DOHH2 (cell line): ENCODE measurements around the gene REEP1.

Experiments used
- EZH2phosphoT487 ChIP-seq: fragments of 200-600 bp; sonication (generic); IDR thresholded peaks from 2 replicates; pipeline ENCODE4 v1.6.1; 2017; ENCODE audit warnings: borderline replicate concordance, mild to moderate bottlenecking, antibody characterized with exemption, low read length, moderate library complexity, mixed read lengths
- TF ChIP-seq, protein P1 (sequence below): fragments of 200-600 bp; sonication (generic); IDR thresholded peaks from one replicate; pipeline ENCODE4 v1.5.1; 2014; ENCODE audit warnings: antibody characterized with exemption, mild to moderate bottlenecking, low read depth, low read length; ENCODE audit not compliant: poor library complexity, severe bottlenecking

- TF ChIP-seq, protein P1, sequence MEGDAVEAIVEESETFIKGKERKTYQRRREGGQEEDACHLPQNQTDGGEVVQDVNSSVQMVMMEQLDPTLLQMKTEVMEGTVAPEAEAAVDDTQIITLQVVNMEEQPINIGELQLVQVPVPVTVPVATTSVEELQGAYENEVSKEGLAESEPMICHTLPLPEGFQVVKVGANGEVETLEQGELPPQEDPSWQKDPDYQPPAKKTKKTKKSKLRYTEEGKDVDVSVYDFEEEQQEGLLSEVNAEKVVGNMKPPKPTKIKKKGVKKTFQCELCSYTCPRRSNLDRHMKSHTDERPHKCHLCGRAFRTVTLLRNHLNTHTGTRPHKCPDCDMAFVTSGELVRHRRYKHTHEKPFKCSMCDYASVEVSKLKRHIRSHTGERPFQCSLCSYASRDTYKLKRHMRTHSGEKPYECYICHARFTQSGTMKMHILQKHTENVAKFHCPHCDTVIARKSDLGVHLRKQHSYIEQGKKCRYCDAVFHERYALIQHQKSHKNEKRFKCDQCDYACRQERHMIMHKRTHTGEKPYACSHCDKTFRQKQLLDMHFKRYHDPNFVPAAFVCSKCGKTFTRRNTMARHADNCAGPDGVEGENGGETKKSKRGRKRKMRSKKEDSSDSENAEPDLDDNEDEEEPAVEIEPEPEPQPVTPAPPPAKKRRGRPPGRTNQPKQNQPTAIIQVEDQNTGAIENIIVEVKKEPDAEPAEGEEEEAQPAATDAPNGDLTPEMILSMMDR: no peak
- no peak for TF ChIP-seq EZH2phosphoT487
Observed at GRCh38 chr2:86382698-86383097, 45.3 kb upstream of the REEP1 start.
